Keratinocyte (primary cell): ENCODE data around the gene ERBB2. TPM values are rescaled to one million over a fixed set of nuclear protein-coding genes. Genes with fewer than 3 reads are reported as not detected.

ENCODE experiments used
- DNase-seq: peaks from one replicate; pipeline ENCODE4 v3.0.0-alpha.2; 2011; ENCODE audit warnings: low read depth, missing footprints, low spot score
- FAIRE-seq: peaks from 2 replicates; lab custom pipeline; 2011; peaks lifted over from hg19 to GRCh38; lab: Jason Lieb, UNC
- H2AFZ ChIP-seq: 2 replicates; pipeline ENCODE4 v1.6.0; 2012; ENCODE audit warnings: low read length, control low read depth, inconsistent platforms; ENCODE audit not compliant: control insufficient read depth
- H3K27ac ChIP-seq: 2 replicates; pipeline ENCODE4 v1.5.1; 2011; ENCODE audit warnings: low read length; ENCODE audit not compliant: control insufficient read depth, insufficient read depth
- H3K27me3 ChIP-seq: 3 replicates; pipeline ENCODE4 v1.6.0; 2011; ENCODE audit warnings: low read length; ENCODE audit not compliant: control insufficient read depth, insufficient read depth; ENCODE audit errors: extremely low read depth
- H3K36me3 ChIP-seq, 2 experiments: 2 replicates in 1 of 2; 3 replicates in 1 of 2; pipeline ENCODE4 v1.5.1; 2011; ENCODE audit warnings: low read length in 2 of 2, mild to moderate bottlenecking in 1 of 2; ENCODE audit not compliant: control insufficient read depth in 2 of 2, insufficient read depth in 2 of 2; ENCODE audit errors: extremely low read depth in 1 of 2
- H3K4me1 ChIP-seq: 3 replicates; pipeline ENCODE4 v1.5.1; 2011; ENCODE audit warnings: low read length; ENCODE audit not compliant: control insufficient read depth, insufficient read depth; ENCODE audit errors: extremely low read depth
- H3K4me2 ChIP-seq: 3 replicates; pipeline ENCODE4 v1.6.0; 2011; ENCODE audit warnings: low read depth, low read length; ENCODE audit not compliant: control insufficient read depth, insufficient read depth; ENCODE audit errors: extremely low read depth
- H3K4me3 ChIP-seq, 3 experiments: fragments of 200-600 bp in 1 of 3; sonication (generic) in 1 of 3; 2 replicates in 2 of 3; 3 replicates in 1 of 3; pipeline ENCODE4 v1.5.1; 2011 to 2016; ENCODE audit warnings: low read length in 3 of 3, mild to moderate bottlenecking in 3 of 3, control low read depth in 2 of 3, inconsistent platforms in 1 of 3, low read depth in 1 of 3, mixed read lengths in 1 of 3, mixed run types in 1 of 3, moderate library complexity in 1 of 3; ENCODE audit not compliant: control insufficient read depth in 2 of 3, insufficient read depth in 2 of 3; ENCODE audit errors: extremely low read depth in 1 of 3
- H3K79me2 ChIP-seq: 2 replicates; pipeline ENCODE4 v1.6.0; 2012; ENCODE audit warnings: low read length; ENCODE audit not compliant: control insufficient read depth, insufficient read depth
- H3K9ac ChIP-seq: 3 replicates; pipeline ENCODE4 v1.6.0; 2011; ENCODE audit warnings: low read length; ENCODE audit not compliant: control insufficient read depth, insufficient read depth; ENCODE audit errors: extremely low read depth
- H3K9me1 ChIP-seq: 3 replicates; pipeline ENCODE4 v1.6.0; 2011; ENCODE audit warnings: low read length; ENCODE audit not compliant: control insufficient read depth, insufficient read depth; ENCODE audit errors: extremely low read depth
- H3K9me3 ChIP-seq: 2 replicates; pipeline ENCODE4 v1.5.1; 2012; ENCODE audit warnings: low read depth, low read length; ENCODE audit not compliant: control insufficient read depth
- H4K20me1 ChIP-seq: 3 replicates; pipeline ENCODE4 v1.6.0; 2011; ENCODE audit warnings: low read length; ENCODE audit not compliant: control insufficient read depth, insufficient read depth; ENCODE audit errors: extremely low read depth
- EZH2 ChIP-seq: IDR thresholded peaks from one replicate; pipeline ENCODE4 v1.6.1; 2012; ENCODE audit warnings: inconsistent platforms, mild to moderate bottlenecking, low read length, moderate library complexity
- dilution Hi-C: fragments of 300-500 bp; cut with MboI; formaldehyde crosslinking; loops from one replicate; pipeline ENCODE4 v1.7.0; 2020; ENCODE audit warnings: low sequenced_read_pairs; ENCODE audit not compliant: extremely low pct_ligation_motif_present
- polyA plus RNA-seq, 5 experiments: library from polyadenylated mRNA; depleted of rRNA in 3 of 5; stranded (reverse) in 3 of 5; stranded (forward) in 1 of 5; unstranded in 1 of 5; fragments of >200 nt; gene quantifications; 1 replicate in 1 of 5; 2 replicates in 3 of 5; 3 replicates in 1 of 5; pipeline versions ENCODE4 v1.2.1 to v1.2.3, GENCODE V29; 2011 to 2012; ENCODE audit warnings: missing spikeins in 2 of 5, low read depth in 1 of 5, low replicate concordance in 1 of 5
- TF ChIP-seq, protein P1 (sequence below), 3 experiments: IDR thresholded peaks in 1 of 3; conservative IDR thresholded peaks in 1 of 3; optimal IDR thresholded peaks in 1 of 3; 2 replicates in 2 of 3; 3 replicates in 1 of 3; pipeline versions ENCODE3 to v1.5.1; 2011; ENCODE audit warnings: low read length in 3 of 3, mild to moderate bottlenecking in 3 of 3, moderate library complexity in 2 of 3, control low read depth in 1 of 3, inconsistent platforms in 1 of 3; ENCODE audit not compliant: insufficient read depth in 2 of 3; ENCODE audit errors: extremely low read depth in 1 of 3

Gene ERBB2
- polyA plus RNA-seq, 1 donor (not counting 4 experiments of a cell fraction or from before 2014, with no cell fraction given) = 21.4 TPM

DNA sequence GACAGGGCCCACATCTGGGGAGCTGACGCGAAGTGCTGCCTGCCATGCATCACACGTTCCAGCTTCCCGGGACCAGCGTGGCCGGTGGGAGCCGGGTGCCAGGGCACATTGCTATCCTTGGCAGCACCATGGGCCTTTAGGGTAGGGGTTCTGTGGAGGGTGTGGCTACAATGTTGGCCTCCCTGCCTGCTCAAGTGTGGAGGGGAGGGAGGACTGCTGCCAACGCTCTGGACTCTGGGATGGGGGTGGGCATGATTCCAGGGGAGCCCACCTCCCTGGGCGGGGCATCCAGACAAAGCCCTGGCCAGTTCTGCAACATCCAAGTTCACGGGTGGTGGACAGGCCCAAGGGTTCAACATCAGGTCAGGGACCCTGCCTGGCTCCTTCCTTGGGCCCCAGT is 51.8 kb downstream of the ERBB2 start:
- Histone ChIP-seq H3K9me1 (no peaks in the 10 kb centered on the region), H3K9ac (no peak overlapping the region), H3K4me1 (peaks cover 7% of the 10 kb centered on the region), H2AFZ (no peak overlapping the region), H3K27ac (no peak overlapping the region), H4K20me1 (no peaks in the 10 kb centered on the region), H3K4me3 (no peak overlapping the region), H3K4me2 (no peak overlapping the region), H3K36me3 (peaks cover 0 to 3% of the 10 kb centered on the region in 2 experiments), H3K9me3 (no peaks in the 10 kb centered on the region), H3K27me3 (peaks cover 21% of the 10 kb centered on the region), H3K79me2 (no peaks in the 10 kb centered on the region)
- TF ChIP-seq, protein P1, sequence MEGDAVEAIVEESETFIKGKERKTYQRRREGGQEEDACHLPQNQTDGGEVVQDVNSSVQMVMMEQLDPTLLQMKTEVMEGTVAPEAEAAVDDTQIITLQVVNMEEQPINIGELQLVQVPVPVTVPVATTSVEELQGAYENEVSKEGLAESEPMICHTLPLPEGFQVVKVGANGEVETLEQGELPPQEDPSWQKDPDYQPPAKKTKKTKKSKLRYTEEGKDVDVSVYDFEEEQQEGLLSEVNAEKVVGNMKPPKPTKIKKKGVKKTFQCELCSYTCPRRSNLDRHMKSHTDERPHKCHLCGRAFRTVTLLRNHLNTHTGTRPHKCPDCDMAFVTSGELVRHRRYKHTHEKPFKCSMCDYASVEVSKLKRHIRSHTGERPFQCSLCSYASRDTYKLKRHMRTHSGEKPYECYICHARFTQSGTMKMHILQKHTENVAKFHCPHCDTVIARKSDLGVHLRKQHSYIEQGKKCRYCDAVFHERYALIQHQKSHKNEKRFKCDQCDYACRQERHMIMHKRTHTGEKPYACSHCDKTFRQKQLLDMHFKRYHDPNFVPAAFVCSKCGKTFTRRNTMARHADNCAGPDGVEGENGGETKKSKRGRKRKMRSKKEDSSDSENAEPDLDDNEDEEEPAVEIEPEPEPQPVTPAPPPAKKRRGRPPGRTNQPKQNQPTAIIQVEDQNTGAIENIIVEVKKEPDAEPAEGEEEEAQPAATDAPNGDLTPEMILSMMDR (optimal IDR thresholded peaks at IDR 0.05 in 1 of 3, IDR thresholded peaks at IDR 0.05 in 1 of 3, conservative IDR thresholded peaks at IDR 0.05 in 1 of 3; ENCODE audit: extremely low read depth in 1 of 3, insufficient read depth in 2 of 3, low read length in 3 of 3) = no peak
- TF ChIP-seq EZH2 = no peak
- FAIRE-seq (no peak), DNase-seq (no peak)
- dilution Hi-C loops = no loop called here

DNA sequence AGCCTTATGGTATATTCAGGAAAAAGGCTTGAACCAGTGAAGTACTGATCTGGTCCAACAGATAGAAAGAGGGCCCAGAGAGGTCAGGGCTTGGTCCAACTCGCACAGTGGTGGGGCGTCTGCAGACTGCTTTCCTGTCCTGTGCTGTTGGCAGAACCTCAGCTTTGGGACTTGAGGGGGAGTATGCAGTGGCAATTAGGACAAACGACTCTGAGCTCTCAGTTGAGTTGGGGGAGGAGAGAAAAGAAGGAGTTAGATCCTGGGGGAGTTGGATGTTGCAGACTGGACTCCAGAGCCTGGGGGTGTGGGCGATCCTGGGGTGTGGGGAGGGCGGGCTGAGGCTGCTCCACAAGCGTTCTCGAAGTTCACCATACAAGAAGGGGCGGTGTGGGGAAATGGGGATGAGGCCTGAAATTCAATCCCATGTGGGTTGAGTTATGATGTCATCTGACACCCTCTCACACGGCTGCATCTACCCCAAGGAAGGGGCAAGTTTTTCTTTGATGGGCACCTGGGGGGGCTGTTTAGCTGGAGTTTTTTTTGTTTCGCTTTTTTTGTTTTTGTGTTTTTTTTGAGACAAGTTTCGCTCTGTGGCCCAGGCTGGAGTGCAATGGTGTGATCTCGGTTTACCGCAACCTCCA is 52.5 kb downstream of the ERBB2 start:
- Histone ChIP-seq H3K4me3 (no peak overlapping the region), H3K79me2 (no peaks in the 10 kb centered on the region), H3K9me3 (no peaks in the 10 kb centered on the region), H3K27me3 (peaks cover 27% of the 10 kb centered on the region), H3K4me2 (no peak overlapping the region), H3K4me1 (peaks cover 7% of the 10 kb centered on the region), H3K36me3 (peaks cover 0 to 3% of the 10 kb centered on the region in 2 experiments), H3K9ac (no peak overlapping the region), H2AFZ (no peak overlapping the region), H3K9me1 (no peaks in the 10 kb centered on the region), H3K27ac (no peak overlapping the region), H4K20me1 (no peaks in the 10 kb centered on the region)
- DNase-seq (no peak), FAIRE-seq (no peak)
- dilution Hi-C loops = no loop called here
- TF ChIP-seq, protein P1 (optimal IDR thresholded peaks at IDR 0.05 in 1 of 3, IDR thresholded peaks at IDR 0.05 in 1 of 3, conservative IDR thresholded peaks at IDR 0.05 in 1 of 3; ENCODE audit: extremely low read depth in 1 of 3, insufficient read depth in 2 of 3, low read length in 3 of 3) = no peak
- TF ChIP-seq EZH2 = no peak
